K562 (cell line): ENCODE measurements around the gene CTSD. TPM values are rescaled to one million over a fixed set of nuclear protein-coding genes. Genes with fewer than 3 reads are reported as not detected.

Experiments used
- ARID3B ChIP-seq: fragments of 250-450 bp; sonication (Bioruptor Pico); IDR thresholded peaks from 2 replicates; pipeline ENCODE4 v1.4.0; 2020; ENCODE audit warnings: borderline replicate concordance
- C11orf30 ChIP-seq: fragments of 450-650 bp; IDR thresholded peaks from 2 replicates; pipeline ENCODE4 v1.6.1; 2016; ENCODE audit warnings: low read depth, mild to moderate bottlenecking
- DDX20 ChIP-seq: fragments of 450-650 bp; IDR thresholded peaks from 2 replicates; pipeline ENCODE4 v1.6.1; 2016; ENCODE audit warnings: missing genetic modification characterization, low read depth, mild to moderate bottlenecking, missing compliant biosample characterization, moderate library complexity
- FOXM1 ChIP-seq, 2 experiments: fragments of 450-650 bp in 1 of 2; sonication (generic) in 1 of 2; formaldehyde crosslinking in 1 of 2; IDR thresholded peaks; 2 replicates each; pipeline versions ENCODE4 v1.6.1 to v1.9.0; 2017 to 2022; ENCODE audit warnings: low read depth in 2 of 2, mild to moderate bottlenecking in 2 of 2, missing genetic modification reagents in 1 of 2, moderate library complexity in 1 of 2
- MEF2A ChIP-seq: IDR thresholded peaks from 2 replicates; pipeline ENCODE4 v1.6.1; 2011; ENCODE audit warnings: low read depth, mild to moderate bottlenecking, low read length, moderate library complexity; ENCODE audit not compliant: control insufficient read depth
- PHB ChIP-seq: fragments of 250-450 bp; sonication (Bioruptor Pico); IDR thresholded peaks from 2 replicates; pipeline ENCODE4 v1.5.0; 2021
- PKNOX1 ChIP-seq: fragments of 450-650 bp; IDR thresholded peaks from 2 replicates; pipeline ENCODE4 v1.6.1; 2016
- RAD51 ChIP-seq: fragments of 450-650 bp; IDR thresholded peaks from 2 replicates; pipeline ENCODE4 v1.7.1; 2016; ENCODE audit warnings: low read depth, mild to moderate bottlenecking, borderline replicate concordance
- SFPQ ChIP-seq: fragments of 200-400 bp; formaldehyde crosslinking; IDR thresholded peaks from 2 replicates; pipeline ENCODE4 v1.6.1; 2017; ENCODE audit warnings: mild to moderate bottlenecking, low read depth, low read length, moderate library complexity
- SRSF7 ChIP-seq: fragments of 200-400 bp; formaldehyde crosslinking; optimal IDR thresholded peaks from 2 replicates; pipeline ENCODE3; 2017; ENCODE audit warnings: mild to moderate bottlenecking, low read depth, low read length
- XRCC4 ChIP-seq: IDR thresholded peaks from one replicate; pipeline ENCODE4 v1.6.1; 2011; ENCODE audit not compliant: insufficient read depth, insufficient read length; ENCODE audit errors: extremely low read depth
- ZNF134 ChIP-seq: fragments of 250-450 bp; sonication (Bioruptor Pico); conservative IDR thresholded peaks from 2 replicates; pipeline ENCODE4 v1.4.0; 2020
- ZNF347 ChIP-seq: fragments of 450-650 bp; formaldehyde crosslinking; IDR thresholded peaks from 2 replicates; pipeline ENCODE4 v1.4.0; 2020; ENCODE audit warnings: low read depth, mild to moderate bottlenecking, moderate library complexity
- polyA plus RNA-seq, 8 experiments: library from polyadenylated mRNA; depleted of rRNA in 4 of 8; stranded (reverse) in 5 of 8; unstranded in 3 of 8; fragments of >200 nt; fragmentation: Nextera tagmentation in 2 of 8; fragmentation: Illumina TruSeq in 1 of 8; extraction: Ambion mirVana in 2 of 8; extraction: Trizol in 1 of 8; gene quantifications; 2 replicates each; pipeline versions ENCODE4 v1.2.1 to v1.2.3, GENCODE V29; 2011 to 2014; ENCODE audit warnings: inconsistent platforms in 1 of 8, missing spikeins in 1 of 8
- total RNA-seq, 7 experiments: library from RNA; depleted of rRNA in 6 of 7; stranded (reverse); fragments of >200 nt in 6 of 7; fragmentation: Illumina TruSeq in 2 of 7; extraction: Trizol in 2 of 7; gene quantifications; 2 replicates each; pipeline versions ENCODE4 v1.2.1 to v1.2.3, GENCODE V29; 2011 to 2021; ENCODE audit warnings: low replicate concordance in 1 of 7
- TF ChIP-seq, protein P1 (sequence below): fragments of 450-650 bp; IDR thresholded peaks from 2 replicates; pipeline ENCODE4 v1.6.1; 2017; ENCODE audit warnings: antibody characterized with exemption, mild to moderate bottlenecking
- TF ChIP-seq, protein P2 (sequence below): conservative IDR thresholded peaks from 2 replicates; pipeline ENCODE4 v1.6.1; 2011; ENCODE audit warnings: low read depth, mild to moderate bottlenecking, low read length; ENCODE audit not compliant: control insufficient read depth

The CTSD gene
- total and polyA plus RNA-seq, 9 of the 15 experiments (the other 6 are each of a cell fraction or from before 2014, with no cell fraction given), result 1.0 to 112 (median 40.9) TPM

DNA sequence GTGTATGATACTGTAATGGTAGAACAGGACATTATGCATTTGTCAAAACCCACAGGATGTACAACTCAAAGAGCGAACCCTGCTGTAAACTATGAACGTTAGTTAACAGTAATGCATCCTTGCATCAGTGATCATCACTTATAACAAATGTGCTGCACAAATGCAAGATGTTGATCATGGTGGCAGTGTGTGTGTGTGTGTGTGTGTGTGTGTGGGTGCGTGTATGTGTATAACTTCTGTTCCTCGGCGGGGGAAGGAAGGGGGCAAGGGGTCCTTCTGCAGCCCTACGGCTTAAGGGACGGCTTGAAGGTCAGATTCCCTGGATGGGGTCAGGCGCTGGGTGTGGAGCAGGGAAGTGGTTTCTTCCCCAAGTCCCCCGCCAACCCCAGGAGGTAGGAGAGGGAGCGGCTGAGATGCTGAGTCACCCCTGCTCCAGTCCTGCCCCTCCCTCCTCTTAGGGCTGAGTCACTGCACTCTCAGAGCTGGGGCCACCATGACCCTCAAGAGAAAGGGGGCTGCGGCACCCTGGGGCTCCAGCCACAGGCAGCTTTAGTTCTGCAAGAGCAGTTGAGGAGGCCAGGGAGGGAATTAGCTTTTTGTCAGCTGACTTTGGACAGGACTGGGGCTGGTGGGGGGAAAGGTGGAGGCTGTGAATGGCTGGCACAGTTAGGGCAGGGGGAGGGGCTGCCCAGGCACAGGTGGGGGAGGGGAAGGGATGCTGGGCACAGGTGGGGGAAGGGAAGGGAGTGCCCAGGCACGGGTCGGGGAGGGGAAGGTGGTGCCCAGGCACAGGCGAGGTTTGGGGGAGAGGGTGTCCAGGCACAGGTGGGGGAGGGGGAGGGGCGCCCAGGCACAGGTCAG, 8.8 kb upstream of the CTSD start (continued):
- no peak for TF ChIP-seq XRCC4
- TF ChIP-seq PHB (CRISPR knock-in tag), result no peak
- TF ChIP-seq ARID3B (CRISPR knock-in tag), result no peak
- TF ChIP-seq MEF2A, result no peak
- no peak for TF ChIP-seq ZNF134 (CRISPR knock-in tag)
- TF ChIP-seq FOXM1 (IDR thresholded peaks at IDR 0.05; ENCODE audit: low read depth), result no peak
- no peak for TF ChIP-seq FOXM1 (CRISPR knock-in tag; IDR thresholded peaks at IDR 0.05; ENCODE audit: low read depth)
- no peak for TF ChIP-seq PKNOX1
- peak; percentile 99 for TF ChIP-seq C11orf30
- TF ChIP-seq ZNF347 (CRISPR knock-in tag), result no peak
- TF ChIP-seq DDX20 (tag), result no peak
- TF ChIP-seq SRSF7, result no peak
- TF ChIP-seq, protein P1, sequence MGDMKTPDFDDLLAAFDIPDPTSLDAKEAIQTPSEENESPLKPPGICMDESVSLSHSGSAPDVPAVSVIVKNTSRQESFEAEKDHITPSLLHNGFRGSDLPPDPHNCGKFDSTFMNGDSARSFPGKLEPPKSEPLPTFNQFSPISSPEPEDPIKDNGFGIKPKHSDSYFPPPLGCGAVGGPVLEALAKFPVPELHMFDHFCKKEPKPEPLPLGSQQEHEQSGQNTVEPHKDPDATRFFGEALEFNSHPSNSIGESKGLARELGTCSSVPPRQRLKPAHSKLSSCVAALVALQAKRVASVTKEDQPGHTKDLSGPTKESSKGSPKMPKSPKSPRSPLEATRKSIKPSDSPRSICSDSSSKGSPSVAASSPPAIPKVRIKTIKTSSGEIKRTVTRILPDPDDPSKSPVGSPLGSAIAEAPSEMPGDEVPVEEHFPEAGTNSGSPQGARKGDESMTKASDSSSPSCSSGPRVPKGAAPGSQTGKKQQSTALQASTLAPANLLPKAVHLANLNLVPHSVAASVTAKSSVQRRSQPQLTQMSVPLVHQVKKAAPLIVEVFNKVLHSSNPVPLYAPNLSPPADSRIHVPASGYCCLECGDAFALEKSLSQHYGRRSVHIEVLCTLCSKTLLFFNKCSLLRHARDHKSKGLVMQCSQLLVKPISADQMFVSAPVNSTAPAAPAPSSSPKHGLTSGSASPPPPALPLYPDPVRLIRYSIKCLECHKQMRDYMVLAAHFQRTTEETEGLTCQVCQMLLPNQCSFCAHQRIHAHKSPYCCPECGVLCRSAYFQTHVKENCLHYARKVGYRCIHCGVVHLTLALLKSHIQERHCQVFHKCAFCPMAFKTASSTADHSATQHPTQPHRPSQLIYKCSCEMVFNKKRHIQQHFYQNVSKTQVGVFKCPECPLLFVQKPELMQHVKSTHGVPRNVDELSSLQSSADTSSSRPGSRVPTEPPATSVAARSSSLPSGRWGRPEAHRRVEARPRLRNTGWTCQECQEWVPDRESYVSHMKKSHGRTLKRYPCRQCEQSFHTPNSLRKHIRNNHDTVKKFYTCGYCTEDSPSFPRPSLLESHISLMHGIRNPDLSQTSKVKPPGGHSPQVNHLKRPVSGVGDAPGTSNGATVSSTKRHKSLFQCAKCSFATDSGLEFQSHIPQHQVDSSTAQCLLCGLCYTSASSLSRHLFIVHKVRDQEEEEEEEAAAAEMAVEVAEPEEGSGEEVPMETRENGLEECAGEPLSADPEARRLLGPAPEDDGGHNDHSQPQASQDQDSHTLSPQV, result peak; percentile 59; the same call in 1 of the 2 replicates
- TF ChIP-seq, protein P2, sequence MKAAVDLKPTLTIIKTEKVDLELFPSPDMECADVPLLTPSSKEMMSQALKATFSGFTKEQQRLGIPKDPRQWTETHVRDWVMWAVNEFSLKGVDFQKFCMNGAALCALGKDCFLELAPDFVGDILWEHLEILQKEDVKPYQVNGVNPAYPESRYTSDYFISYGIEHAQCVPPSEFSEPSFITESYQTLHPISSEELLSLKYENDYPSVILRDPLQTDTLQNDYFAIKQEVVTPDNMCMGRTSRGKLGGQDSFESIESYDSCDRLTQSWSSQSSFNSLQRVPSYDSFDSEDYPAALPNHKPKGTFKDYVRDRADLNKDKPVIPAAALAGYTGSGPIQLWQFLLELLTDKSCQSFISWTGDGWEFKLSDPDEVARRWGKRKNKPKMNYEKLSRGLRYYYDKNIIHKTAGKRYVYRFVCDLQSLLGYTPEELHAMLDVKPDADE, result no peak
- TF ChIP-seq SFPQ, result no peak
- TF ChIP-seq RAD51, result no peak
